HG02763 (cell line): ENCODE results near the gene RUBCN.

Experiments
- ATAC-seq: cut with Tn5 transposase; IDR thresholded peaks from one replicate; pipeline ENCODE4 v1.9.1; 2021; ENCODE audit warnings: mild to moderate bottlenecking, moderate library complexity; ENCODE audit not compliant: unreplicated experiment

RUBCN gene

DNA sequence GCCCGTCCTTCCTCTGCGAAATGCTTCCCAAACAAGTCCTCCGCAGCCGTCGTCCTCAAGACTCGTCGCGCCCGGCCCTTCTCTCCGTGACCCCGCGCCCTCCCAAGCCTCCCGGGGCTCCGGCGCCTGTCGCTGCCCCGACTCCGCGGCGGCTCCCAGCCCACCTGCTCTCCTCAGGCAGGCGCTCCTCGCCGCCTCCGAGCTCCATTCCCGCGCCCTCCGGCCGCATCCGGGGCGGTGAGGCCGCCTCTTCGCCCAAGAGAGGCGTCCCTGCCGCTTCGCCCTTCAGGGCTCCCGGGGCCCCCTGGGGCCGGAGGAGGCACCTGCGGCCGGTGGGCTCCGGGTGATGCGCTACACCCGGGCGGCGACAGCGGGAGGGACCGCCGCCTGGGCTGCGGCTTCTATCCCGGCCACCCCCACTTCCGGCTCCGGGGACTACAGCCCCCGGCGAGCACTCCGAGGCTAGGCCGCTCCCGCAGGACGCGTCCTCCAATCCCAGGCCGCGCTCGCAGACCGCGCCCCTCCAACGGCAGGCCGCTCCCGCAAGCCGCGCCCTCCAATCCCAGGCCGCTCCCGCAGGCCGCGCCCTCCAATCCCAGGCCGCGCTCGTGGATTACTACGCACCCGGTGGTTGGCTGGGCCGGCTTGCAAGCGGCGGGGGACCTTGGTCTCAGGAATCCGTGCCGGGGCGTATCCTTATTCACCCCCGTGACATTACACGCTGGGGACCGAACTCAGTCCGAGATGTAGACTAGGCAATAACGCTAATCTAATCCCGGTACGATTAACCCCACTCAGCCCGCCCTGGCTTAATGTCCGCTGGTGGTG, at the start of gene RUBCN:
Gene RUBCN (minus strand): TSS at position 414 of the 828 bp plus-strand sequence. CDS start 185 bp downstream, at position 229.
- peak; percentile 87 for ATAC-seq

DNA sequence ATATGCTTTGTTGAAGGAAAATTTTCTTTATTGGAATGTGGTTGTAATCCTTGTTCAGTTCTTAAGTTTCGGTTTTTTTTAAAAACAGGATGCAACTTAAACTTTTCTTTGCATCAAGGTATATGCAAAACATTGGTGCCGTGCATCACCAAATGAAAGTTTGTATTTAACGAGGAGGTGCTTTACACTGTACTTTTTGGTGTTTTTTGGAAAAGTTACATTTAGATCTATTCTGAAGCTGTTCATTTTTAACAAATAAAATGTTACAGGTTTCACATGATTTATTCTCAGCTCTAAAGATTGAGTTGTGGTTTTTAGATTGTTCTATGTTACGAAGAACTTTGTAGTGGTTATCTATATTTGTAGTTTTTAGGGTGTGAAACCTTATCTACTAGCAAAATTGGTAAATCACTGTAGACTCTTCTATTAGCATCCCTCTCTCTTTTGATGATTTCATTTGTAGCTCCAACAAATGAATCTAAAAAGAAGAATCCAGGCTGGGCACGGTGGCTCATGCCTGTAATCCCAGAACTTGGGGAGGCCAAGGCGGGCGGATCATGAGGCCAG, 47.4 kb upstream of the RUBCN start:
- no peak for ATAC-seq

GRCh38 chr3:197782230-197782629, 45.5 kb upstream of the RUBCN start:
- no peak for ATAC-seq

DNA sequence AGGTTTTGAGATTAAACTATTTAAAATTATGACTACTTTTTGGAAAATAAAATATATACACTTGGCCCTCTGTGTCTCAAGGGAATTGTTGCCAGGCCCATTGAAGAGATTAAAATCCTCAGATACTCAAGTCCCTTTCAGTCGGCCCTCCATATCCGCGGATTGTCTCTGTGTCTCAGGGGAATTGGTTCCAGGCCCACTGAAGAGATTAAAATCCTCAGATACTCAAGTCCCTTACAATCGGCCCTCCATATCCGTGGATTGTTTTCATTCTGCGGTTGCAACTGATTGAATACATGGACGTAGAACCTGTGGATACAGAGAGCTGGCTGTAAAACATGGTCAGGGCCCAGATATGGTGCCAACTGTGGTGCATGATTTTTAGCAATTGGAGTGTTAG, 38.6 kb upstream of the RUBCN start:
- no peak for ATAC-seq

DNA sequence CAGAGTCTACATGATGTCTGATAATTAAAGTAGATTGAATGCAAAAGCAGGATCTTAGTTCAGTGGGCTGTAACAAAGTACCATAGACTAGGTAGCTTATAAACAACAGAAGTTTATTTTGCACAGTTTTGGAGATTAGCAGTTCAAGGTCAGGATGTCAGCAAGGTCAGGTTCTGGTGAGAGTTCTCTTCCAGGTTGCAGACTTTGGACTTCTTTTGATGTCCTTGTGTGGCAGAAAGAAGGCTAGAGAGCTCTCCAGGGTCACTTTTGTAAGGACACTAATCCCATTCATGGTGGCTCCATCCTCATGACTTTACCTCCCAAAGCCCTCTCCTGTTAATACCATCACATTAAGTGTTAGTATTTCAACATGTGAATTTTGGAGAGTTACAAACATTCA, 25.1 kb upstream of the RUBCN start:
- no peak for ATAC-seq

DNA sequence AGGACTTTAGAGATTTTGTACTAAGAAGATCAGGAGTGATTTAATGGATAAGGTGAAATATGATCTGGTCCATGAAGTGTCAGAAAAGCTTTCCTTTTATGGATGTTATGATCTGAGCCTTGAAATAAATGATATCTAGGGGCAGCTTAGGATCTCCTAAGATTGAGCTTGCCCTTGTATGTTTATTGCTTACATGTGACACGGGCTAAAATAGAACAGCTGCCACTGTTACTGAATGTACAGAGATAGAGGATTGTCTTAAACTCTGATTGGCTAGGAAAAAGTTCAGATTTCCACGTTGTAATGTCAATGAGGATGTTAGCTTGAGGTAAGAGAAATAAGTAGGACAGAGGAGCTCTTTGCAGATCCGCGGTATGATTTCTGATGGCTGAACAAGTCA, 21.8 kb upstream of the RUBCN start:
- ATAC-seq = no peak

GRCh38 chr3:197756704-197757103, 20.0 kb upstream of the RUBCN start:
- ATAC-seq = no peak

DNA sequence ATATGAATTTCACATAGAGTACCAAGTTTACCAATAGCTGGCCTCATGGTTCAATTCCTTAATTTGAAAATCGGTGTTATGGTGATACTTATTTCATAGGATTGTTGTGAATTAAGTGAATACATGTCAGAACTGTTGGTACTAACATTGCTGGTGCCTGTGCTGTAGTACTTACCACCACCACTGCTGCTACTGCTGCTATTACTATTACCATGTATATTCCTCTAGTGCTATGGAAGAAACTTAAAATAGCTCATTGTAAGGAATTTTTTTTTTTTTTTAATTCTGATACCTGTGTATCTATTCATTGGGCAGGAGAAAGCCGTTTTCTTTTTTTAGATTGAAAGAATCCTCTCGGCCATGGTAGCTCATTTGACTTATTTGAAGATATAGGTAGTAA, 16.6 kb upstream of the RUBCN start:
- no peak for ATAC-seq

DNA sequence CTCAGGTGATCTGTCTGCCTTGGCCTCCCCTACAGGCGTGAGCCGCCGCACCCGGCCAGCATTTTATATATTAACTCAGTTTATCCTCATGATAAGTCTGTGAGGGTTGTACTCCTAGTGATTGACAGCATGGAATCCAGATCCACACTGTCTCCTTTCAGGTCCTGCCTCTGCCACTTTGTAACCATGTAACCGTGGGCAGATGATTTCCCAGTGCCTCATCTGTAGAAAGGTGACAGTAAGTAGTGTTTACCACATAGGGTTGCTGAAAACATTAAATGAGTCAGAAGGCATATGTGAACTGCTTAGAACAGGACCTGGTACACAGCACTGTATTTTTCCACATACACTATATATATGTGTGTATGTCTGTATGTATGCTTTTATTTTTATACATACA, 15.4 kb upstream of the RUBCN start:
- ATAC-seq = no peak

- ATAC-seq = no peak
Measured at GRCh38 chr3:197750858-197751737, 14.4 kb upstream of the RUBCN start.

DNA sequence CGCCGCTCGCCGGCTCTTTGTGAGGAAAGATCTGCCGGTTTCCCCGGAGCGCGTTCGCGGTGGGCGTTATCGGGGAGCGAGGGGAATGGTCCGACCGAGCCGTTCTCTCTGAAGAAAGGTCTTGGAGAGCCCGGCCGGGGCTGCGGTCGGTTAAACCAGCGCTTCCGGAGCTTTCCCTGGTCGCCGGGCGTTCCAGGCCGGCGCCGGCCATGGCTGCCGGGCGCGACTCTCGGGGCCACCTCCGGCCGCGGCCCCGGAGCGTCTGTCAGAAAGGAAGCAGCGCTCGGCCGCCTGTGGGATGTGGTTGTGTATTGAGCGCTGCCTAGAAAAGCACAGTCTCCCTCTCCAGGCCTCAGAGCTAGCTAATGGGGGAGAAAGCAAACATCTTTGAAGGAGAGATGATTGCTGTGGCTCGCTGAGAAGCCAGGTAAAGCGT, 13.7 kb upstream of the RUBCN start:
- peak; percentile 43 for ATAC-seq

DNA sequence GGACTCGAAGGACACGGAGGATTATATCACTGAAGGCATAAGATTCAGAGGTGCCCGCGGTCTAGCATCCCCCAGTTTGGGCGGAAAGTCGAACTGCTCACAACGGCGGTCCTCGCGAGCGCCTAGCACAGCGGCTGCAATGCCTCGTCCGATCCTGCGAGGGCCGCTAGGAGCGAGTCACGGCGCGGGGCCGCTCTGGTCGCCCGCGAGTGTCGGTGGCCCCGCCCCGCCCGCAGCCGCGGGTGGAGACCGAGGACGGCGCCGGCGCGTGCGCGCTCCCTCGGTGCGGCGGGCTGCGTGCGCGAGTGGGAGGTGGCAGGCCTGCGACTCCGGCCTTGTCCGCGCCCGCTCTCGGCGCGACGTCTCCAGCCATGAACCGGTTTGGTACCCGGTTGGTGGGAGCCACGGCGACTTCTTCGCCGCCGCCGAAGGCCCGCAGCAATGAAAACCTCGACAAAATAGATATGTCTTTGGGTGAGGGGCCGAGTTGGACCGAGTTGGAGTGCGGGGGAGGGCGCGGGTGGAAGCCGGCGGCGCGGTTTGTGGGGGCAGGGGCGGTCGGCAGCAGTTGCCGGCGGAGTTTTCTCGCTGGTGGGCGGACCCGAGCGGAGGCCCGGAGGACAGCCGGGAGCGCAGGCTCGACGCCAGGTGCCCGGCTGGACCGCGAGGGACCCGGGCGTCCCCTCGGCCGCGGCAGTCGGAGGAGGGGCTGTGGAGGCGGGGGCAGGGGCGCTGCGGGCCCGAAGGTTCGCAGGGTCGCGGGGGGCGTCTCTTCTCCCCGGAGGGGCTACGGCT, 13.1 kb upstream of the RUBCN start, which contains the start of gene FYTTD1:
Gene FYTTD1 (plus strand): TSS at position 283 of the 795 bp plus-strand sequence. CDS start 89 bp downstream, at position 372.
- ATAC-seq = peak; percentile 80

- peak; percentile 29 for ATAC-seq
Measured at GRCh38 chr3:197749315-197749600, 12.6 kb upstream of the RUBCN start.

- ATAC-seq = no peak
Measured at GRCh38 chr3:197748597-197749314, 12.1 kb upstream of the RUBCN start.

DNA sequence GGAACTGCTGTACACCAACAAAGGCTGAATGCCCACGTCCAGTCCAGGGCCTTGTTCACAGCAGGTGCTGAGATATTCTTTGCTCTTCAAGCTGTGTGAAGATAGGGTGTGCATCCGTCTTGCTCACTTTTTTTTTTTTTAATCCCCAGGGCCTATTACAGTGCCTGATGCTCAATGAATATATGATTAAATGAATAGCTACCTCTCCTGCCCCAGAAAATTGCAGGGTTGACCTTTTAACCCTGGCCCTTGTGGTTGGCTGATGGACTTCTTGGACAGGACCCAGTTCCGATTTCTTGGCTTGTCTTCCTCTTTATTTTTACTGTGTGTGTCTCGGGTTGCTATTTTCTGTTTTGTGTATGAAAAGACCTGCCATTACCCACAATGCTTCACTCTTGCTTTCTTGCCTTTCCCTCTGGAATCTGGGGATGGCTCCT, 10.1 kb upstream of the RUBCN start:
- no peak for ATAC-seq

DNA sequence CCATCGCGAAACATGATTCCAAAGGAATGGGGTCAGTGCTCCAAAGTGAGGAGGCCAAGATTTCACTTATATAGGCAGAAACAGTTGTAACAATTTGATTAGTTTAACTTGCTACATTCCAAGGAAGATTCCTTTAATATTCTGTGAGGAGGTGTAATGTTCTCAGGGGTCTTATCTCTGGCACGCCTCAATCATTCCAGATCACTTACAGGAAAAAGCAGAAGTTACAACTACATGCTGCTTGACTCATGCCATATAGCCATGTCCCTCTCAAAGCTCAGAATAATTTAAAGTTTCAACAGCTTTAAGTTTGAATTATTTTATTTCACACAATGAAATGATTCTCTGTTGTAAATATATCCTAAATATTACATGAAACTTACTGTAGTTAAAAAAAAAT, 9.5 kb upstream of the RUBCN start:
- no peak for ATAC-seq

GRCh38 chr3:197742787-197743186, 6.1 kb upstream of the RUBCN start:
- no peak for ATAC-seq

DNA sequence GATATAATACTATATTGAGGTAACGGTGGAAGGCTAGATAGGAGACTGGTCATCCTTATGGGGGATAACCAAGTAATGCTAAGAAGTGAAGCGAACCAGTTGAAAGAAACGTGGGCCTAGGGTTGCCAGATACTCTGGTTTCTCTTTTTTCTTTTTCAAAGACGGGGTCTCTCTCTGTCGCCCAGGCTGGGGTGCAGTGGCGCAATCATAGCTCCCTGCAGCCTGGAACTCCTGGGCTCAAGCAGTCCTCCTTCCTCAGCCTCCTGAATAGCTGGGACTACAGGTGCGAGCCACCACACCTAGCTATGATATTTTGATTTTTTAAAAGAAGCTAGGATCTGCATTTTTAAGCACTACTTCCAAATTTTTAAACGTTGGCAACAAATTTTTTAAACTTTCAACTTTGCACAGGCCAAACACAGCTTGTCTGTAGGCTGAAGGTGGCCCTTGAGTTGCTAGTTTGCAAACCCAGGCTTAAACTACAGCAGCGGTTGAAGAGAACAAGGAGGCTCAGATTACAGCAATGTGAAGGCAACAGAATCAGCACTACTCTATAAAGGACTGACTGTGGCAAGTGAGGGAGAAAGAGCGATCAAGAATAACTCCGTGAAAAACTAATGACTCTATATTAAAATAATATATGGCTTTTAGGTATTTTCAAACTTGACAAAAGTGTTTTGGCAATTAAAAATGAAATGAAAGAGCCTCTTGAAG, 1.2 kb upstream of the RUBCN start:
- no peak for ATAC-seq

- no peak for ATAC-seq
Measured at GRCh38 chr3:197737319-197737649, 580 bp upstream of the RUBCN start.
